ENCODE measurements around the gene PROX1.

The PROX1 gene

GRCh38 chr1:214075305-214075998 lies 87.7 kb downstream of the PROX1 start:
- Histone ChIP-seq H3K9ac (no peak overlapping the region), H3K79me2 (no peaks in the 10 kb centered on the region), H3K27ac (no peak overlapping the region), H3K4me1 (no peaks in the 10 kb centered on the region), H3K9me3 (ENCODE audit: control insufficient read depth, low read length) (no peaks in the 10 kb centered on the region), H2AFZ (no peak overlapping the region), H3K4me2 (ENCODE audit: low read length) (no peak overlapping the region), H3K4me3 (ENCODE audit: low read depth, low read length) (no peak overlapping the region), H3K27me3 (ENCODE audit: control insufficient read depth, insufficient read depth, low read length) (no peaks in the 10 kb centered on the region), H3K36me3 (ENCODE audit: control insufficient read depth, insufficient read depth, low read length) (no peaks in the 10 kb centered on the region)
- TF ChIP-seq CTCF (IDR thresholded peaks at IDR 0.05): no peak

DNA sequence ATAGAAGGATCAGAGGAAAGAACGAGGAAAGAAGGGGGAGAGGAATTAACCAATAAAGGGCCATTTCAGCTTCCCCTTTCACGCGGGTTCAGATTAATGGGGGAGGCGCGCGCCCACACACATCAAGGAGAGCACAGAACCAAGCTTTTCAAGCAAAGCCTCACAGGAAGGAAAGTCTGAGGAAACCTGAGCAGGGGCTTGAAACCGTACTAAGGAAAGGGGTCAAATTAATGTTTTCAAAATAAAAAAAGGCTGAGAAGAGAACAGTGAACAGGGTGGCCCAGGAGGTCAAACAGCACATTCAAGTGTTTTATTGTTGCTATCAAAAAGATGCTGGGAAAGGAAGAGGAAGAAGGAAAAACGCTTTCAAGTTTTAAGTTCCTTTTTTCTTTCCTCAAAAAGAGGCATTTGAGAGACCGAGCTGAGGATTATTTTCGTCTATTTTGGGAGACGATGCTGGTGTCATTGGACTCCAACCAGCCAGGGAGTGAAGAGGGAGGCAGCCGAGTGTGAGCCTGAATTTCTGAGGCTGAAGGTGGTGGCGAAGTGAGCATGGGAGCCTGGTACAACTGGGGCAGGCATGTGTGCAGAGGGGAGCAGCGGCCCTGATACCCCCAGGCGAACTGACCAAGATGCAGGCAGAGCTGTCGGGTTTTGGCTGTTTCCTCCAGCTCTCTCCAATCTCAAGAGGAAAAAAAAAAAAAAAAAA lies 88.4 kb downstream of the PROX1 start:
- H3K36me3 ChIP-seq (ENCODE audit: control insufficient read depth, insufficient read depth, low read length): no peaks in the 10 kb centered on the region
- H3K27me3 ChIP-seq (ENCODE audit: control insufficient read depth, insufficient read depth, low read length): no peaks in the 10 kb centered on the region
- no peak for TF ChIP-seq CTCF (IDR thresholded peaks at IDR 0.05)
- no peaks in the 10 kb centered on the region for H3K79me2 ChIP-seq
- no peak overlapping the region for H3K9ac ChIP-seq
- no peak overlapping the region for H3K27ac ChIP-seq
- H3K9me3 ChIP-seq (ENCODE audit: control insufficient read depth, low read length): no peaks in the 10 kb centered on the region
- no peaks in the 10 kb centered on the region for H3K4me1 ChIP-seq
- no peak overlapping the region for H2AFZ ChIP-seq
- no peak overlapping the region for H3K4me3 ChIP-seq (ENCODE audit: low read depth, low read length)
- no peak overlapping the region for H3K4me2 ChIP-seq (ENCODE audit: low read length)

GRCh38 chr1:214076708-214077065 lies 88.9 kb downstream of the PROX1 start:
- Histone ChIP-seq H3K4me3 (ENCODE audit: low read depth, low read length) (no peak overlapping the region), H3K4me2 (ENCODE audit: low read length) (no peak overlapping the region), H3K4me1 (no peaks in the 10 kb centered on the region), H3K9me3 (ENCODE audit: control insufficient read depth, low read length) (no peaks in the 10 kb centered on the region), H2AFZ (no peak overlapping the region), H3K79me2 (no peaks in the 10 kb centered on the region), H3K9ac (no peak overlapping the region), H3K27ac (no peak overlapping the region), H3K27me3 (ENCODE audit: control insufficient read depth, insufficient read depth, low read length) (no peaks in the 10 kb centered on the region), H3K36me3 (ENCODE audit: control insufficient read depth, insufficient read depth, low read length) (no peaks in the 10 kb centered on the region)
- TF ChIP-seq CTCF (IDR thresholded peaks at IDR 0.05): no peak

- no peaks in the 10 kb centered on the region for H3K9me3 ChIP-seq (ENCODE audit: control insufficient read depth, low read length)
- H3K4me1 ChIP-seq: no peaks in the 10 kb centered on the region
- no peaks in the 10 kb centered on the region for H3K79me2 ChIP-seq
- TF ChIP-seq CTCF (IDR thresholded peaks at IDR 0.05): no peak
- no peaks in the 10 kb centered on the region for H3K27me3 ChIP-seq (ENCODE audit: control insufficient read depth, insufficient read depth, low read length)
- no peak overlapping the region for H3K9ac ChIP-seq
- H3K4me2 ChIP-seq (ENCODE audit: low read length): no peak overlapping the region
- no peak overlapping the region for H2AFZ ChIP-seq
- no peaks in the 10 kb centered on the region for H3K36me3 ChIP-seq (ENCODE audit: control insufficient read depth, insufficient read depth, low read length)
- no peak overlapping the region for H3K4me3 ChIP-seq (ENCODE audit: low read depth, low read length)
- H3K27ac ChIP-seq: no peak overlapping the region
Measured at GRCh38 chr1:214078950-214079349, 91.2 kb downstream of the PROX1 start.

GRCh38 chr1:214085325-214085724 lies 97.6 kb downstream of the PROX1 start:
- Histone ChIP-seq H3K27me3 (ENCODE audit: control insufficient read depth, insufficient read depth, low read length) (no peaks in the 10 kb centered on the region), H3K4me1 (no peaks in the 10 kb centered on the region), H2AFZ (no peak overlapping the region), H3K36me3 (ENCODE audit: control insufficient read depth, insufficient read depth, low read length) (no peaks in the 10 kb centered on the region), H3K4me3 (ENCODE audit: low read depth, low read length) (no peak overlapping the region), H3K79me2 (no peaks in the 10 kb centered on the region), H3K9me3 (ENCODE audit: control insufficient read depth, low read length) (no peaks in the 10 kb centered on the region), H3K4me2 (ENCODE audit: low read length) (no peak overlapping the region), H3K9ac (no peak overlapping the region), H3K27ac (no peak overlapping the region)
- TF ChIP-seq CTCF (IDR thresholded peaks at IDR 0.05): no peak

Measured in parathyroid adenoma (tissue), 2 donors.